Type B pancreatic cell (in vitro differentiated cells): ENCODE data around the gene TNFAIP8L2. TPM values are rescaled to one million over a fixed set of nuclear protein-coding genes. Genes with fewer than 3 reads are reported as not detected.

Experiments
- DNase-seq: peaks from one replicate; pipeline ENCODE4 v3.0.0; 2021; ENCODE audit warnings: mixed read lengths; ENCODE audit not compliant: unreplicated experiment; ENCODE audit errors: extremely low spot score
- H3K27ac Mint-ChIP-seq: 2 replicates; pipeline ENCODE4 v1.8.0; 2021; ENCODE audit warnings: mild to moderate bottlenecking, mixed read lengths
- H3K27me3 Mint-ChIP-seq: 2 replicates; pipeline ENCODE4 v1.8.0; 2021; ENCODE audit warnings: mixed read lengths
- H3K36me3 Mint-ChIP-seq: 2 replicates; pipeline ENCODE4 v1.8.0; 2021; ENCODE audit warnings: mixed read lengths
- H3K4me1 Mint-ChIP-seq: one replicate; pipeline ENCODE4 v1.8.0; 2021; ENCODE audit warnings: mixed read lengths; ENCODE audit not compliant: unreplicated experiment
- H3K4me3 Mint-ChIP-seq: 2 replicates; pipeline ENCODE4 v1.8.0; 2021; ENCODE audit warnings: mild to moderate bottlenecking, mixed read lengths
- H3K9me3 Mint-ChIP-seq: 2 replicates; pipeline ENCODE4 v1.8.0; 2021; ENCODE audit warnings: mixed read lengths
- total RNA-seq: library from RNA; stranded (reverse); gene quantifications from 2 replicates; pipeline ENCODE4 v1.2.1, GENCODE V29; 2021; ENCODE audit warnings: low replicate concordance
- TF ChIP-seq, protein P1 (sequence below): fragments of 200-600 bp; sonication (generic); conservative IDR thresholded peaks from 2 replicates; pipeline ENCODE4 v1.5.0; 2021; ENCODE audit warnings: antibody characterized with exemption, mild to moderate bottlenecking

Gene TNFAIP8L2
- total RNA-seq, 1 donor from 2014 or later, result not detected

DNA sequence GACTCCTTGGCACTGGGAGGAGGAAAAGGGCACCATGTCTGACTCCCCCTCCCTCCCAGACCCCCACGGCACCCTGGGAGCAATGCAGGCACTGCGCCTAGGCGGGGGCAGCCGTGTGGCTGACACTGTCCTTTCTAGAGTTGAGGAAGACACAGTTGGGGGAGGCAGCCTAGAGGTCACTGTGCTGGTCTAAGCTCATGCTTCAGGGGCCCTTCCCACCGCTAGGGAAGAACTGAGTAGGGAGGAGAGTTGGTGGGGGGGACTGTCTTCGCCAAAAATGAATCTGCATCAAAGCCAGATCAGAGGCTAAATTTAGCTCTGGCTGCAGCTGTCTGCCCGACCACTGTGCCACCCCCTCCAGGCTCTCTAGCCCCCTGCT lies 13.4 kb upstream of the TNFAIP8L2 start:
- H3K36me3 Mint-ChIP-seq, result peaks cover 4% of the 10 kb centered on the region
- H3K27me3 Mint-ChIP-seq, result peaks cover 12% of the 10 kb centered on the region
- no peak overlapping the region for H3K27ac Mint-ChIP-seq
- peaks cover 38% of the 10 kb centered on the region for H3K4me1 Mint-ChIP-seq
- DNase-seq, result no peak
- H3K9me3 Mint-ChIP-seq, result no peaks in the 10 kb centered on the region
- H3K4me3 Mint-ChIP-seq, result no peak overlapping the region
- TF ChIP-seq, protein P1, sequence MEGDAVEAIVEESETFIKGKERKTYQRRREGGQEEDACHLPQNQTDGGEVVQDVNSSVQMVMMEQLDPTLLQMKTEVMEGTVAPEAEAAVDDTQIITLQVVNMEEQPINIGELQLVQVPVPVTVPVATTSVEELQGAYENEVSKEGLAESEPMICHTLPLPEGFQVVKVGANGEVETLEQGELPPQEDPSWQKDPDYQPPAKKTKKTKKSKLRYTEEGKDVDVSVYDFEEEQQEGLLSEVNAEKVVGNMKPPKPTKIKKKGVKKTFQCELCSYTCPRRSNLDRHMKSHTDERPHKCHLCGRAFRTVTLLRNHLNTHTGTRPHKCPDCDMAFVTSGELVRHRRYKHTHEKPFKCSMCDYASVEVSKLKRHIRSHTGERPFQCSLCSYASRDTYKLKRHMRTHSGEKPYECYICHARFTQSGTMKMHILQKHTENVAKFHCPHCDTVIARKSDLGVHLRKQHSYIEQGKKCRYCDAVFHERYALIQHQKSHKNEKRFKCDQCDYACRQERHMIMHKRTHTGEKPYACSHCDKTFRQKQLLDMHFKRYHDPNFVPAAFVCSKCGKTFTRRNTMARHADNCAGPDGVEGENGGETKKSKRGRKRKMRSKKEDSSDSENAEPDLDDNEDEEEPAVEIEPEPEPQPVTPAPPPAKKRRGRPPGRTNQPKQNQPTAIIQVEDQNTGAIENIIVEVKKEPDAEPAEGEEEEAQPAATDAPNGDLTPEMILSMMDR, result no peak

DNA sequence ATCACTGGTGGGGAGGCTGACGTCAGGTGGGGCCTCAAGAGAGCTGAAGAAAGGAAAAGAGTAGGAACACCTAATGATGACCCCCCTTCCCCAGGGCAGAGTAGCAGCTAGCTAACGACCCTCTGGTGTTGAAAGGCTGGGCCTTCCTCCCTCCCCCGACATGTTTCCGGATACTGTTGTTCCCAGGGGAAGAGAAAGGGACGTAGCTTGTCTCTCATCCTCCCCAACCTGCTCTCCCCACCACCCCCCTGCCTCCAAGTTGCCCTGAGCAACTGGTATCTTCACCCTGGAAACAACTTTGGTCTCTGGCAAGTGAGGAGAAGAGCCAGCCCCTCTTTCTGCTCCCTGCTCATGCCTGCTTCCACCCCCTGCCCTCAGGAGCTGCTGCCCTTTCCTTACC lies 12.5 kb upstream of the TNFAIP8L2 start:
- Mint-ChIP-seq H3K9me3 (no peaks in the 10 kb centered on the region), H3K27ac (no peak overlapping the region), H3K4me3 (peak overlapping the region; percentile 93), H3K36me3 (peaks cover 4% of the 10 kb centered on the region), H3K4me1 (peaks cover 38% of the 10 kb centered on the region), H3K27me3 (peaks cover 12% of the 10 kb centered on the region)
- TF ChIP-seq, protein P1, result no peak
- no peak for DNase-seq

DNA sequence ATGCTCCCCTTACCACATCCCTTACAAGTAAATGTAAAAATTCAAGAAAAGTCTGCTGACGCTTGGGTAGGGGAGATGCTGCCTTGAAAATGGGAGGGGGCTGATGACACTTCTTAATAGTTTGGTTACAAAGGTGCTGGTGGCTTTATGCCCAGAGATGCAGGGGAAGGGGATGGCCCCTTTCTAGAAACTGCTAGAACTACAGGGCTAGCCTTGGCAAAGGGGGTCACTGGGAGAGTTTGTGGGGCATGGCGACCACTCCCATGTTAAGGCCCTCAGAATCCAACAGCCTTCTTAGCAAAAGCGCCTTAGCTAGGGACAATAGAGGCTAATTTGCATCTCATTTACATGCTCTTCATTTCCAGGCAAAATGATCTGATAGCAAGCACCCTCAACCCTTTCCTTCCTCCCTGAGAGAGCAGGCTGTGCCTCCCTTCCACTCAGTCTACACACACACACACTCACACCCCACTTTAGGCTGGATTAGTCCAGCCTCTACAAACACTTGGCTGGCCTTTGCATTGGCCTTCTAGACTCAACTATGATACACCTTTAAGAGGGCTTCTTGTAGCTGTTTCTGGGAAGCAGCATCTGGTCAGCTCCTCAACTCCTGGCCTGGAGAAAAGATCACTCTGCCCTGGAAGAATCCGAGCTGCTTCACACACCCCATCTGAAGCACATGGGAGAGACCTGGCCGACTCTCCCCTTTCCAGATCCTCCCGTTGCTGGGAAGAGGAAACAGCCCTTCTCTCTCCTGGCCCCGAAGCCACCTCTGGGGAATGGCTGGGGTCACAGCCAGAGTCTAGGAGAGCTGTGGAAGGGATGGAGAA lies 11.8 kb upstream of the TNFAIP8L2 start:
- Mint-ChIP-seq H3K4me1 (peaks cover 38% of the 10 kb centered on the region), H3K9me3 (no peaks in the 10 kb centered on the region), H3K27me3 (peaks cover 12% of the 10 kb centered on the region), H3K4me3 (peak overlapping the region; percentile 93), H3K27ac (peak overlapping the region; percentile 6), H3K36me3 (peaks cover 4% of the 10 kb centered on the region)
- no peak for DNase-seq
- TF ChIP-seq, protein P1, result no peak

DNA sequence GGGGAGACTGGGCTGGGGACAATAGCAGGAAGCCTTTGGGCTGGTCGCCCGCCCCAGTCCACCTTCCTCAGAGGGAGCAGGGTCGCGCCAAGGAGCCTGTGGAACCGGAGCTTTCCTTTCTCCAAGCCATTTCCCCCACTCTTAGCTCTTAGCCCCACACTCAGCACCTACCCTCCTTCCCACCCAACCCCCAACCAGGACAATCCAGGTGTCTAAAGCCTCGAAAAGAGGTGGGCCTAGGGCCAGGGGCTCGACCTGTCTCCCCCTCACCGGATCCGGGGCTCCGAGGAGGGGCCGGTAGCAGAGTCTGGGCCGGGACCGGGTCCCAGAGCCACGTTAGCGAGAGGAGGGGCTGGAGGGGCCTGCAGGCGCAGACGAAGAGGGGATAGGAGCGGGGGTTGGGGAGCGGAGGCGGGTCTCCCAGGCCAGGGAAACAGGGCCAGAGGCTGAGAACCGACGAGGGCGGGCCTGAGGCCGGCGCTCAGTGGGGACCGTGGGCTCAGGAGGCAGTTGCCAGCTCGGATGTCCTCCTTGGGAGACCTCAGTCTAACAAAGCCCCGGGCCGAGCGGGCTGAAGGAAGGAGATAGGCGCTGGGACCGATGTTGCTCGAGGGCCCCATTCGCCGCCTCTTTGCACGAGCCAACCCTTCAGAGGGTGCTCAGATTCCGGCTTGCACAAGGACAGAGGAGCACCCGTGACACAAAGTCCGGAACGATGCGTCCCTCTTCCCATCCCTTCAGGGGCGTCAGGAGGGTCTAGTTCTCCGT lies 11.0 kb upstream of the TNFAIP8L2 start:
- Mint-ChIP-seq H3K27me3 (peaks cover 12% of the 10 kb centered on the region), H3K4me1 (peaks cover 38% of the 10 kb centered on the region), H3K27ac (peak overlapping the region; percentile 82), H3K9me3 (no peaks in the 10 kb centered on the region), H3K4me3 (peak overlapping the region; percentile 93), H3K36me3 (peaks cover 4% of the 10 kb centered on the region)
- DNase-seq, result no peak
- TF ChIP-seq, protein P1, result no peak

DNA sequence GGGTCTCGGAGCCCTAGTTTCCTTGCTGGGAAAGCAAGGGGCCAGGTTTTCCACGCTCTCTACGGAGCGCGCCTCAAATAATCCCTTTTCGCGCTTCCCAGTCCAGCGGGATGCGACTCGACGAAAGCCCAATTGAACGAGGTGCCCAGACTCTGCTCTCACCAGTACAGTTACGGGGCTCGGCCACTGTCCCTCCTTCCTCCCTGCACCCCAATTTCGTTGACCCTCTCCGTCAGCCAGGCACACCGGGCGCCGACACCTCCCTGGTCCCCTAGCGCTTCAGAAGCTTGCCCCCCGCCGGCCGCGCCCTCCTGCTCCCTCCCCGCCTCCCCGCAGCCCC lies 10.4 kb upstream of the TNFAIP8L2 start:
- H3K4me3 Mint-ChIP-seq, result peak overlapping the region; percentile 93
- peaks cover 38% of the 10 kb centered on the region for H3K4me1 Mint-ChIP-seq
- TF ChIP-seq, protein P1, result no peak
- no peaks in the 10 kb centered on the region for H3K9me3 Mint-ChIP-seq
- no peak for DNase-seq
- peaks cover 4% of the 10 kb centered on the region for H3K36me3 Mint-ChIP-seq
- H3K27me3 Mint-ChIP-seq, result peaks cover 12% of the 10 kb centered on the region
- H3K27ac Mint-ChIP-seq, result peak overlapping the region; percentile 82
